NOMO-1 treated with DMSO at 0.1 percent for 48 hours (cell line): ENCODE data around the gene LRR1.
"Not testable (repeated sequence)": the region's sequence is repeated elsewhere in the genome, so short reads cannot be mapped to it uniquely, and the experiment has no call there.

Source experiments
- DNase-seq: peaks from one replicate; lab custom pipeline; 2025; ENCODE audit not compliant: unreplicated experiment; lab: John Stamatoyannopoulos, UW

Gene LRR1

DNA sequence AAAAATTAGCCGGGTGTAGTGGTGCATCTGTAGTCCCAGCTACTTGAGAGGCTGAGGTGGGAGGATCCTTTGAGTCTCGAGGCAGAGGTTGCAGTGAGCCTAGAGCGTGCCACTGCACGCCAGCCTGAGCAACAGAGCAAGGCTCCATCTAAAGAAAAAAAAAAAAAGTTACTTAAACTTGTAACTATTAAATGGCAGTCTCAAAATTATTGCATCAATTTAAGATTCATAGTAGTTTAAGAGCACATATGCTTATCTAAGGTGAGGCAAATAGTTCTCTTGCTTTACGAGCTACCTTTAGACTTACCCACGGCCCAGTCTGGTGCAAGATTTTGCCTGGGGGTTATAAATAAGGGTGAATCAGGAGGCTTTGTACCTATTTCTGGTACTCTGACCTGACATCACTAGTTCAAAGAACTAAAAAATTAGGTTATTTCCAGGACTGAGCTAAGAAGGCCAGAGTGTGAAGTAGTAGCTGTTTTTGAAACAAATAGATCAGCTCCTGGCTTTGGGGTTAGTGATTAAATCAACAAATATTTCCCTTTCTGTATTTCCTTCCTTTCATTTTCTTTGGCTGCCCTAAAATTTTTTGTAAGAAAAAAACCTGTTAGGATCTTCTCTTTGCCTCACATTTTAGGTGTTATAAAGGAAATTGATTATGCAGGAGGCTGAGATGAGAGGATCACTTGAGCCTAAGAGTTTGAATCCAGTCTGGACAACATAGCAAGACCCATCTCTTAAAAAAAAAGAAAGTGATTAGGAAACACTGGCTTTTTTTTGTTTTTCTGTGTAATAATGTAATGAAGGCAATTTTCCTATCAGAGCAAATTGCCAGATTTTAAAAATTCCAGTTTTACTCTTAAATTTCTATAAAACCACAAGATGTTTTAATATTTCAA, 25.4 kb downstream of the LRR1 start:
- DNase-seq, result no peak

DNA sequence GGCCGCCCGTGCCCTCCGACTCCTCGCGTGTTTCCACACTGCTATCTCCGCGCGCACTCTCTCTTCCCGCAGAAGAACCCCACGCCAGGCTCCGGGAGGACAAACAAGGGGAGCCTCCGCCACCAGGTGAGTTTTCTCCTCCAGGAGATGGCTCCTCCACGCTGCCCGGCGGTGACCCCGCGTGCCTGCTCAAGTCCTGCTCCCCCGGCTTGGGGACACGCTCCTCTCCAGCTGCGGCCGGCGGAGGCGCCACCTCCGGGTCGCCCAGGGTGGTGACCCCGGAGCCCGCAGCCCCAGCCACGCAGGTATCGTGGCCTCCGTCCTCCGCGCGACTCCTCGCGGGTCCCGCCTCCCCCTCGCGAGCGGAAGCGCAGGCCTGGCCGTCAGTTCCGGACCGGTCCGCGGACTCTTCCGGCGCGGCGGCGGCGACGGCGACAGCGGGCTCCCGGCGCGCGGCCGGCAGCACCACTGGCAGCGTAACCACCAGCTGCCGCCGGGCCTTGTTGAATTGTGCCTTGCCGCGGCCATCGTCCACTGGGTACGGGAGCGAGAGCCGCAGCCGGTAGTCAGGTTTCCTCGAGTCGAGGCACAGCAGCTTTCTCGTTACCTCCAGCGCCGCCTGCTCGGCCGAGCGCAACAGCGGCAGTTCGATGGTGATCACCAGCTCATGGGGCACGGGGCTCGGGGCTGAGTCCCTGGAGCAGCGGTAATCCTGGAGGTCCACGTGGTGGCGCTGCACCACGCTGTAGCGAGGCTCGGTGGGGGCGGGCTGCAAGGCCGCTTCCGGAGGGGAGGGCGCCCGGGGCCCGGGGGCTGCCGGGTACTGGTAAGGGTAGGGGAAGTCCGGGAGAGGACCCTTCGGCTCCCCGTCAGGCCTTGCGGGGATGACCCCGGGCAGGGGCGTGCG, 35.2 kb downstream of the LRR1 start:
- peak; percentile 92 for DNase-seq

DNA sequence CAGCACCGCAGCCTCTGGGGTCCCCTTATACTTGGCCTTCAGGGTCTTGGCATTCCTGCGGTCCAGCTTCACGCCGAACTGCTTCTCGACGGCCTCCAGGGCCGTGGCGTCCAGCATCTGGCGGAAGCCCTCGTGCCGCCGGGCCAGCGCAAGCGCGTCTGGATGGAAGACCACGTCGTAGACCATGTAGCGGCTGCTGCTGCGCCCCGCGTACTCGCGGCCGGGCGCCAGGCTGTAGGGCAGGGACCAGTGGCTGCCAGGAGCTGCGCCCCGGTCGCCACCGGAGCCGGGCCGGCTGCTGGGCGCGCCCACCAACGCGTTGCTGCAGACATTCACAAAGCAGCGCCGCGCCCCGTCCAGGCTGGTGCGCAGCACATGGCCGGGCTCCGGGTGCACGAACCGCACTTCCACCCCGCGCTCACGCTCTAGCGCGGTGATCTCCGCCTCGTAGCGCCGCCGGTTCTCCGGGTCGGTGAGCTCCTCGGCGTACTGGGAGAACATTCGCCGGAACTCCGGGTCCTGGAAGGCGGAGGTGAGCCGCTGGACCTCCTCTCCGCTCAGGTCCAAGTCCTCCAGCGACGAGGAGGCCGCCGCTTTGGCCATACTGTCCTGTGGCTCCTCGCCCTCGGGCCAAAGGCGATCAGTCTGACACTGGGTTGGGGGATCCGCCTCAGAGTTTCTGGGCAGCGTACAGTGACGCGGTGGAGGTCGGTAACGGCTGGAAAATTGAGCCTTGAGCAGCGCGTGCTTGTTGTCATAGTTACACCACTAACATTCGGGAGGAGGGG, 36.0 kb downstream of the LRR1 start, which contains the start of gene DNAAF2:
Gene DNAAF2, minus strand, starts transcription at position 698 of the 788 bp plus-strand sequence. Its CDS starts 95 bp downstream, at position 603.
- DNase-seq, result peak; percentile 54

DNA sequence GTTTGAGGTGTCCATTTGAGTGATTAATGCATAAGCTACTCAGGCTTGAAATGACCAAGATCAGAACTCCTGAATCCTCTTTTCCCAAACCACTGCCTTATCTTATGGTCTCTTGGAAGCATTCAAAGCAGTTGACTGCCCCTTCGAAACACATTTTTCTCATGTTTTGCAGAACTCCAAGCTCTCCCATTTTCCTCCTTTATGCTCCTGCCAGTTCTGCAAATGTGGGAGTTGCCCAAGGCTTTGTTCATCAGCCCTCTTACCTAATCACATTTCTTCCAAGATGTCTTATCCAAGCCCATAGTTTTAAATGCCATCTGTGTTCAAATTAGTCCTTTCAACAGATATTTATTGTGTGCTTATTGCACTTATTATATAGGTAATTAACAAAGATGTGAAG, 38.1 kb downstream of the LRR1 start:
- no peak for DNase-seq

DNA sequence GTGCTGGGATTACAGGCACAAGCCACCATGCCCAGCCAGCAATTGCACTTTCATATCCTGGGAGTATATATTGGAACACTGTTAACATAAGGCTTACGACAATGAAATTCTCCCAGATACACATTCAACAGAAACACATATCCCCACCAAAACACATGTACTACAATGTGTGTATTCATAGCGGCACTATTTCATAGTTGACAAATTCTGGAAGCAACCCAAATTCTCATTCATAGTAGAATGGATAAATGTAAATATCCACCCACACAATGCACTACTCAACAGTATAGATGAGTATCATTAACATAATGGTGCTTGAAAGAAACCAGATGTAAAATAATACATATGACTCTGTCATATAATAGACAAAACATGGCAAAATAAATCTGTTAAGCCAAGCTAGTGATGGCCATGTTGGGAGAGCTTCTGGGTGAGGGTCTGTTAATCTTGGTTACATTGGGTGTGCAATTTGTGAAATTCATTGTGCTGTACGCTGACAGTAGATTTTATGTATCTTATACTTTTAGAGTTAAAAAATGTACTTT, 38.9 kb downstream of the LRR1 start:
- no peak for DNase-seq

DNA sequence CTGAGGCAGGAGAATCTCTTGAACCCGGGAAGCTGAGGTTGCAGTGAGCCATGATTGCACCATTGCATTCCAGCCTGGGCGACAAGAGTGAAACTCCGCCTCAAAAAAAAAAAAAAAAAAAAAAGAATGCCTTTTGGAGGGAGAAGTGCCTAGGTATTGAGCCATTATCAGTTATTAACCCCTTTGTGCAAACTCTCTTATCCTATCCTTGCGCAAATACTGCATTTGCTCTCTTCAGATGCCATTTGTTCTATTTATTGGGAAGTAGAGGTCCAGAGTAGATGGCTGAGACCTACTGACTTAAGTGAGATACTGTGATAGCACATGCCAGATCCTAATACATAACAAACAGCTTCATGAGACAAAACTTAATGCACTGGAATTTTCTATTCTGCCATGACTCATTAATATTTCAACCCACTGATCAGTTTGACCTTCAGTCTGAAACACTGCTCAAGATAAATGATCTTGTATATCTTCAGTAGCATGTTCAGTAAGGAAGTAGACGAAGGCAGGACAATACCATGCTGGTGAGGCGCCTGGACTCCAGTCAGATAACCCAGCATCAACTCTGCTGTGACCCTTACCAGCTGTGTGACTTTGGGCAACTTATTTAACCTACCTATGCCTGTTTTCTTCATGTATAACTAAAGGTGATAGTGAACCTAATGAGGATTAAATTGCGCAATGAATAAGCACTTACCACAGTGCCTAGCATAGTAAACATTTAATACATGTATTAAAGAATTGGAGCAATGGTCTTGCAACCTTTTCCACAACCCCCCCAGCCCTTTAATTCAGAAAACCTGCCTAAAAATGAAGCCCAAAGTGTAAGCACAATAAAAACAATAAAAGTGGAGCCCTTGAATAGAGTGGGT, 42.0 kb downstream of the LRR1 start:
- no peak for DNase-seq

DNA sequence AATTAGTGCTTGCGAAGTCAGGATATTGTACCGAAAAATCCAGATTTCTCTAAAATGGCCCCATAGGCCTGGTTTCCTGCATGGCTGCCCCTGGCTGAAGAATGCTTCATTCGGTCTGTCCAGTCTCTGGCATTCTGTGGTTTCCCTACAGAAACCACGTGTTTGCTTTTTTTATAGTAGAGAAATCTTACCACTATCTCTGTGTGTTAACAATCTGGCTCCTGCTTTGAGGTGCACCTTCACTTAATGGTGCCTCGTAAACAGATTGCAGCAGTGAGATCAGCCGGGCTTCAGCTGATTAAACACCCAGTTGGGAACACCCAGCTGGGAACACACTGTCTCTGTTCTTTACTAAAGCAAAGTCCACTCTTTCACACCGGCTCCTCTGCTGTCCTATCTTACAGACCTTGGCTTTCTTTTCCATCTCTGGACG, 43.0 kb downstream of the LRR1 start:
- DNase-seq, result no peak

DNA sequence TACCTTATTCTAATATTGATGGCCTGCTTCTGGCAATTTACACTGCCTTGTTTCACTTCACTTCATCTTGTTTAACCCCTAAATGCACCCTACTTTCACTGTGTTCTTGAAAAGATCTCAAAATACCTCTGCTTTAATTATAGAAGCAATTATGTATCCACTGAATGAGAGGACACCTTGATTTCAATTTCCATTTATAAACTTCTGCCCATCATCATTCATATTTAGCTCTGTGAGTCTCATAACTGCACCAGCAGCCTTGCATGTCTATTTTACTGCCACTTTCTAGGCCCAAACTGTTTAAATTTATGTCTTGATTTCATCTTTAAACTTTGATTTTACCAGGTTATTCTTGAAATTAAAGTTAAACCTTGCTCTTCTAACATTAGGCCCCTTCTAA, 43.4 kb downstream of the LRR1 start:
- DNase-seq, result no peak

DNA sequence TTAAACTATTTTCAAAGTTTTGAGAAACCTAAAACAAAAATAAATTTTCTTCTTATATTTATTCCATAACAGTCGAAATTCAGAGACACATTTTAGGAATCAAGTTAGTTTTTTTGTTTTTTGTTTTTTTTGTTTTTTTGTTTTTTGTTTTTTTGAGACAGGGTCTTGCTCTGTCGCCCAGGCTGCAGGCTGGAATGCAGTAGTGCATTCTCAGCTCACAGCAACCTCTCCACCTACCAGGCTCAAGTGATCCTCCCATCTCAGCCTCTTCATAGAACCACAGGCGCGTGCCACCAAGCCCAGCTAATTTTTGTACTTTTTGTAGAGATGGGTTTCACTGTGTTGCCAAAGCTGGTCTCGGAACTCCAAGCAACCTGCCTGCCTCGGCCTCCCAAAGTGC, 54.8 kb downstream of the LRR1 start:
- no peak for DNase-seq

DNA sequence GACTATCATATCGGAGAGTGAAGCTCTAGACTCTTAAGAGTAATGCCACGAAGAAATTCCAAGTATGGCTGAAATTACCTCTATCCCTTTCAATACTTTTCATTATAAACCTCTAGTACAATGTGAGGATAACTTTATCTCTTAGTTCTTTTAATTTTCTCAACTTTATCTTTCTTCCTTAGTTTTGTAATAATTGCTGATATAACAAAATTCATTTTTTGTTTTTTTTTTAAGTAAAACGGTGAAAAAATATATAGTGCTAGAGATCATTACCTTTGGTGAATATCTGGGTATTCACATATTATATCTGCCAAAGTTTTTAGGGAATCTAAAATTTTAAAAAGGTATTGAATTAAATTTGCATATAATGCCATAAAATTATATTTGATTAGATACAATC, 55.8 kb downstream of the LRR1 start:
- no peak for DNase-seq

DNA sequence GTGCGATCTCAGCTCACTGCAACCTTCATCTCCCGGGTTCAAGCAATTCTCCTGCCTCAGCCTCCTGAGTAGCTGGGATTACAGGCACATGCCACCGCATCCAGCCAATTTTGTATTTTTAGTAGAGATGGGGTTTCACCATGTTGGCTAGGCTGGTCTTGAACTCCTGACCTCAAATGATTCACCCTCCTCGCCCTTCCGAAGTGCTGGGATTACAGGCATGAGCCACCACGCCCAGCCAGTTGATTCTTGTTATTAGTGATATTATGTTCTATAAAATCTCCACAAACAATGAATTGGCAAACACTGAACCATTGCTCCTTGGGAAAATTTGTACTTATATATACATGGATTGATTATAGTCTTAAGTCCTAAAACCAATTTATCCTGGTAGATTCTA, 58.8 kb downstream of the LRR1 start:
- not testable (repeated sequence) for DNase-seq

DNA sequence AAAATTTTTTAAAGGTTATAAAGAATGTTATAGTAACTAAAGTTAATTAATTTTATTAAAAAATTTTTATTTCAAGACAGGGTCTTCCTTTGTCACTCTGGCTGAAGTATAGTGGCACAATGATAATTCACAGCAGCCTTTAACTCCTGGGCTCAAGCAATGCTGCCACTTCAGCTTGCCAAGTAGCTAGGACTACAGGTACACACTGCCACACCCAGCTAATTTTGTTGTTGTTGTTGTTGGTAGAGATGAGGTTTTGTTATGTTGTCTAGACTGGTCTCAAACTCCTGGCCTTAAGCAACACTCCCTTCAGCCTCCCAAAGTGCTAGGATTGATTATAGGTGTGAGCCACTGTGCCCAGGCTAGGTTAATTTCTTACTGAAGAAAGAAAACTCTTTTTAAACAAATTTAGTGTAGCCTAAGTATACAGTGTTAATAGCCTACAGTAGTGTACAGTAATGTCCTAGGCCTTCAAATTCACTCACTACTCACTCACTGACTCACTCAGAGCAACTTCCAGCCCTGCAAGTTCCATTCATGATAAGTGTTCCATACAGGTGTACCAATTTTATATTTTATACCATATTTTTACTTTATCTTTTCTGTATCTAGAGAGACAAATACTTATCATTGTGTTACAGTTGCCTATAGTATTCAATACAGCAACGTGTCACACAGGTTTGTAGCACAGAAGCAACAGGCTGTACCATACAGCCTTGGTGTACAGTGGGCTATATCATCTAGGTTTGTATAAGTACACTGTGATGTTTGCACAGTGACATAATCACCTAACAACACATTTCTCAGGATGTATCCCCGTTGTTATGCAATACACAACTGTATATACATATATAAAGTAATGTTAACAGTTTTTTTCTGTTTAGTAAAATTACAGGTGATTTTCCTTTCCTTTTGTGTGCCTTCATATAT, 61.1 kb downstream of the LRR1 start:
- DNase-seq, result no peak
